Measurements from ENCODE around the gene CCDC188.

DNA sequence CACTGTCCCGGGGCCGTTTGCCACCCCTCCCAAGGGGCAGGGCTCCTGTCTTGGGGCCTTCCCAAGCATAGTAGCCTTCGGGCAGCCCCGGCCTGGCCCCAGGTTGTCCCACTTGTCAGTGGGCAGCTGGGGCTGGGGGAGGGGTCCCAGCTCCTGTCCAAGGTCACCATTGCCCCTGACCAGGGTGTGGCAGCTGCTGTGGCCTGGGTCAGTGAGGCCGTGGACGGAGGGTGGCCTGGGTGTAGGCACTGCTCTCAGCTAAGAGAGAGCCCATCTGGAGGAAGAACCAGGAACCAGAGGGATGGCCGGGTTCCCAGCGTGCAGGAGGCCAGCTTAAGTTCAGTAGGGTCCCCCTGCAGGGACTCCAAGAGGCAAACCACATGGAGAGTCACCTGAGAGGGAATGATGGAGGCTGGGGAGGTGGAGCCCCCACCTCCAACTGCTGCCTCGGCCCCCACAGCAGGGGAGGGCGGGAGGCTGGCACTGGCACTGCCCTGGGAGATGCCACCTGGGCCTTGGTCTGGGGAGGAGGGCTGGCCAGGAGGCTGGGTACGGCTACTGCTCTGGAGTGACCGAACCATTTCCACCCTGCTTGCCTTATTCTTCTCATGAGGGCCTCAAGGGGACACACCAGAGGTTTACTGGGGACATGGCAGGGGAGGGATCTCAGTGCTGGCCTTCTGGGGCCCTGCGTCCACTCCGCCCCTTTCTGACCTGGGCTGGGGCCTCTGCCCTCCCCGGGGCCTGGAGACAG, 6.8 kb upstream of the CCDC188 start:
- TF ChIP-seq CTCF (conservative IDR thresholded peaks at IDR 0.05 in 1 of 2, IDR thresholded peaks at IDR 0.05 in 1 of 2; ENCODE audit: extremely low read depth in 1 of 2, insufficient read depth in 1 of 2, low read depth in 1 of 2, low read length in 2 of 2) (no peak), EZH2 (IDR thresholded peaks at IDR 0.05; ENCODE audit: borderline replicate concordance, low read length) (no peak)

Measured in mammary epithelial cell (primary cell).